ENCODE measurements around the gene KRTAP10-5.
"Not testable (repeated sequence)": the region's sequence is repeated elsewhere in the genome, so short reads cannot be mapped to it uniquely, and the experiment has no call there.

GRCh38 chr21:44590897-44591800, 10.7 kb upstream of the KRTAP10-5 start:
- TF ChIP-seq CTCF (IDR thresholded peaks at IDR 0.05; ENCODE audit: low read depth, low read length); EZH2phosphoT487 (IDR thresholded peaks at IDR 0.05; ENCODE audit: low read depth): not testable (repeated sequence)
